Vagina (tissue), 2 donors: ENCODE data around the gene PPP4C. TPM values are rescaled to one million over a fixed set of nuclear protein-coding genes. Genes with fewer than 3 reads are reported as not detected.

ENCODE experiments used
- DNase-seq, 2 donors: peaks; one replicate each; pipeline ENCODE4 v3.0.0-alpha.2; 2017; ENCODE audit errors: extremely low spot score in 2 of 2
- H3K27ac ChIP-seq: fragments of 200-600 bp; sonication (generic); one replicate; pipeline ENCODE4 v1.5.1; 2019
- H3K27me3 ChIP-seq: fragments of 200-600 bp; sonication (generic); one replicate; pipeline ENCODE4 v1.5.1; 2019
- H3K36me3 ChIP-seq, 2 donors: fragments of 200-600 bp; sonication (generic); one replicate each; pipeline ENCODE4 v1.5.1; 2017 to 2019
- H3K4me1 ChIP-seq: fragments of 200-600 bp; sonication (generic); one replicate; pipeline ENCODE4 v1.5.1; 2019
- H3K4me3 ChIP-seq, 2 donors: fragments of 200-600 bp; sonication (generic); 1 replicate in 1 of 2; 2 replicates in 1 of 2; pipeline ENCODE4 v1.5.1; 2016 to 2019
- H3K9me3 ChIP-seq: fragments of 200-600 bp; sonication (generic); one replicate; pipeline ENCODE4 v1.5.1; 2019
- POLR2A ChIP-seq, 2 donors: fragments of 450-650 bp; IDR thresholded peaks; one replicate each; pipeline ENCODE4 v1.6.1; 2017; ENCODE audit warnings: antibody characterized with exemption in 2 of 2, mild to moderate bottlenecking in 2 of 2, moderate library complexity in 2 of 2
- POLR2AphosphoS5 ChIP-seq, 2 donors: sonication (generic); formaldehyde crosslinking; IDR thresholded peaks; one replicate each; pipeline ENCODE4 v1.9.0; 2017; ENCODE audit warnings: antibody characterized with exemption in 2 of 2, mild to moderate bottlenecking in 2 of 2, low read depth in 1 of 2; ENCODE audit not compliant: insufficient read depth in 1 of 2
- intact Hi-C: fragments of 100-400 bp; cut with DNase I; formaldehyde crosslinking; loops from one replicate; pipeline ENCODE4 v1.15.1; 2023
- total RNA-seq: library from RNA; depleted of rRNA; stranded (reverse); fragments of >200 nt; gene quantifications from one replicate; pipeline ENCODE4 v1.2.3, GENCODE V29; 2016
- TF ChIP-seq, protein P1 (sequence below), 3 experiments: fragments of 450-650 bp in 2 of 3; fragments of 200-600 bp in 1 of 3; sonication (generic) in 1 of 3; IDR thresholded peaks; one replicate each; pipeline ENCODE4 v1.5.1; 2017 to 2019; ENCODE audit warnings: antibody characterized with exemption in 3 of 3, mild to moderate bottlenecking in 2 of 3, moderate library complexity in 2 of 3

Gene PPP4C
- total RNA-seq, 1 donor from 2014 or later = 60.4 TPM

DNA sequence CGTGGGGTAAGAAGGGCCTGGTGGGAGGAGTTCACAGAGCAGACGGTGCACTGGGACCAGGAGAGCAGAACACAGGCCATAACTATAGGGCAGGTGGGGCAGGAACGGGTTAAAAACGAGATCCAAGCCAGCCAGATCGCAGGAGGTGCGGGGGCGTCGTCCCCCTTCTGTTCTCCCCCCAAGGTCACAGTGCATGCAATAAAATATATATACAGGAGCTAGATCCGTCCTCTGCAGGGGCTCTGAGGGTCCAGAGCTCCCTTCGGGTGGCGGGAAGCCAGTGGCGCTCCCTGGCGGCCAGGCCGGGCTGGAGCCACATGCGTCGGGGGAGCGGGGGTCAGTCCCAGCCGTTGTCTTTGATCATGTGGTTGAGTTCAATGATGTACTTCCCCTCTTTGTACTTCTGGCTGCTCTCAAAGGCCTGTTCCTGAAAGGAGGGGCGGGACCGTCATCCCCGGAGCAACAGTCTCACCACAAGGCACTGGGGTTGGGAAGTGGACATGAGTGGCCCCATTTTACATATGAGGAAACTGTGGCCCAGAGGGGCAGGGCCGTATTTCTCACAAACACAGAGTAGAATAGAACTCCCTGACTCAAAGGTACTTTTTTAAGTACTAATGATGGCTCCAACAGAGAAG, 16.7 kb downstream of the PPP4C start:
- intact Hi-C loops = no loop called here

DNA sequence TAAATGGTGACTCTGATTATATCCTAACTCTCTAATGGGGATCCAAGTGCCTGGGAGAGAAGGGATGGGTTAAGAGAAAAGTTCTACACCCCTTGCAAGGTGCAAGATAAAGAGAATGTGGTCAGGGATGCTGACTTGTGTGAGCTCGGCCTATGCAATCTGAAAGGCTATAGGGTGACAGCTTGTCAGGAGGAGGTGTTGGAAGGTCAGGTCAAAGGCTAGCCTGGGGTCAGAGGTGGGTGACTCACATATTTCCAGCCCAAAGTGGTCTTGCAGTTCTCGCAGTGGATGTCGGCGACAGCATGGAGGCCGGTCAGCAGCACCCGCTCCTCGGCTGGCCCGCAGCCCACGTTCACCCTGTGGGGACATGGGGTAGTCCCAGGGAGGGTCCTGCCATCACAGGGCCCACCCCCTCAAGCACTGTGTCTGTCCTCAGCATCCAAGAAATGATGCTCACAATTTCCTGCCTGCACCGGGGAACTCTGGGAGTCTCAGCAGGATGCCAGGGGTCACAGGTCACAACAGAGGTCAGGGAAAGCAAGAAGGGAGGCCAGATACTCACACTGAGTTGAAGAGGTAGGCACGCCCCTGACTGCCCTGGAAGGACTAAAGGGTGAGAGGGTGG, 18.9 kb downstream of the PPP4C start:
- Histone ChIP-seq H3K4me1 (peaks cover 48% of the 10 kb centered on the region), H3K9me3 (no peaks in the 10 kb centered on the region), H3K27me3 (no peaks in the 10 kb centered on the region), H3K4me3 (peak overlapping the region; percentile 94), H3K36me3 (peaks cover 0 to 18% of the 10 kb centered on the region in 2 donors), H3K27ac (peak overlapping the region; percentile 100)
- TF ChIP-seq, protein P1, sequence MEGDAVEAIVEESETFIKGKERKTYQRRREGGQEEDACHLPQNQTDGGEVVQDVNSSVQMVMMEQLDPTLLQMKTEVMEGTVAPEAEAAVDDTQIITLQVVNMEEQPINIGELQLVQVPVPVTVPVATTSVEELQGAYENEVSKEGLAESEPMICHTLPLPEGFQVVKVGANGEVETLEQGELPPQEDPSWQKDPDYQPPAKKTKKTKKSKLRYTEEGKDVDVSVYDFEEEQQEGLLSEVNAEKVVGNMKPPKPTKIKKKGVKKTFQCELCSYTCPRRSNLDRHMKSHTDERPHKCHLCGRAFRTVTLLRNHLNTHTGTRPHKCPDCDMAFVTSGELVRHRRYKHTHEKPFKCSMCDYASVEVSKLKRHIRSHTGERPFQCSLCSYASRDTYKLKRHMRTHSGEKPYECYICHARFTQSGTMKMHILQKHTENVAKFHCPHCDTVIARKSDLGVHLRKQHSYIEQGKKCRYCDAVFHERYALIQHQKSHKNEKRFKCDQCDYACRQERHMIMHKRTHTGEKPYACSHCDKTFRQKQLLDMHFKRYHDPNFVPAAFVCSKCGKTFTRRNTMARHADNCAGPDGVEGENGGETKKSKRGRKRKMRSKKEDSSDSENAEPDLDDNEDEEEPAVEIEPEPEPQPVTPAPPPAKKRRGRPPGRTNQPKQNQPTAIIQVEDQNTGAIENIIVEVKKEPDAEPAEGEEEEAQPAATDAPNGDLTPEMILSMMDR (IDR thresholded peaks at IDR 0.05) = no peak
- no peak for TF ChIP-seq POLR2A (IDR thresholded peaks at IDR 0.05)
- TF ChIP-seq POLR2AphosphoS5 (IDR thresholded peaks at IDR 0.05; ENCODE audit: insufficient read depth in 1 of 2, low read depth in 1 of 2) = no peak
- intact Hi-C loops = no loop called here
- no peak for DNase-seq

More for the DNA sequence above, 16.7 kb downstream of the PPP4C start:
- Histone ChIP-seq H3K9me3 (no peaks in the 10 kb centered on the region), H3K27me3 (no peaks in the 10 kb centered on the region), H3K4me3 (peak overlapping the region; percentile 51 to 59), H3K4me1 (peaks cover 48% of the 10 kb centered on the region), H3K36me3 (peaks cover 0 to 18% of the 10 kb centered on the region in 2 donors), H3K27ac (peak overlapping the region; percentile 89)
- TF ChIP-seq, protein P1 (IDR thresholded peaks at IDR 0.05) = peak in 1 of 3 experiments; percentile 46
- TF ChIP-seq POLR2A (IDR thresholded peaks at IDR 0.05) (no peak), POLR2AphosphoS5 (IDR thresholded peaks at IDR 0.05; ENCODE audit: insufficient read depth in 1 of 2, low read depth in 1 of 2) (peak; percentile 30 to 34)
- DNase-seq = no peak

DNA sequence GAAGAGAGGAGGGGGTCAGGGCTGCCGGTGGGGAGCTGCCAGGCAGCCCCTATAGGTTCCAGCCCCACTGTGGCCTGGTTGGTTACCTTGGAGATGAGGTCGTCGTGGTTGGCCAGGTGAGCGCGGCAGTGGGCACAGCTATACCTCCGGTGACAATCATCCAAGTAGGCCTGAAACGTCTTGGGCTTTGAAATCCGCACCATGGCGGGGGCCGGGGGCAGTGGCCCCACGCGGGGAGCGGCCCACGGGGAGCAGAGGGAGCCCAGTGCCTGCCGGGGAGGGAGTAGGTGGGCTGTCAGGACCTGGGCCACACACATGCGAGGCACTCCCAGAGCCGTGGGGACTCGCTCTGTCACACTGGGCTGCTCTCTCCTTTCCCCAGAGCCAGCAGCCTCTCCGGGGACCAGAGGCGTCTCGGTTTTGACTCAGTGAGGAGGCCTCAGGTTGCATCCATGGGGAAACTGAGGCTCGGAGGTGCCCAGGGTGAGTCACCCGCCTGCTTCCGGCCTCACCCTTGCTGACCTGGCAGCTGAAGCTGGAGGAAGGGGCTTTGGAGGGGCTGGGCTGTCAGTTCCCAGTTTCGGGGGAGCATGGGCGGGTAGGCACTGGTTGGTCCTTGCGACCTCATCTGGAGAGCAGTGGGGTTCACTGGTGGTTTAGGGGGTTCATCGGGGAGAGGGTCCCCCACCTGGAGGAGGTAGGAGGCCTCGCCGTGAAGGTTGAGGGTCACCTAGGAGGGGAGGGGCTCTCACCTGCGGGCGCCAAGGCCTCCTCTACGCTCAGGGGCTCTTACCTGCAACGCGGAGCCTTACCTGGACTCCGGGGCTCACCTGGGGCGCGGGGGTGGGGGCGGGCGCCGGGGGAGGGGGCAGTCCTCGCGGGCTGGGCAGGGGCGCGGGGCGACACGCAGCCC, 19.6 kb downstream of the PPP4C start:
- Histone ChIP-seq H3K4me1 (peaks cover 47% of the 10 kb centered on the region), H3K36me3 (peaks cover 0 to 18% of the 10 kb centered on the region in 2 donors), H3K9me3 (no peaks in the 10 kb centered on the region), H3K4me3 (peak overlapping the region; percentile 94), H3K27ac (peak overlapping the region; percentile 100), H3K27me3 (no peaks in the 10 kb centered on the region)
- intact Hi-C loops = no loop called here
- peak in 1 of 2 donors; percentile 10 for TF ChIP-seq POLR2AphosphoS5 (IDR thresholded peaks at IDR 0.05; ENCODE audit: insufficient read depth in 1 of 2, low read depth in 1 of 2)
- TF ChIP-seq, protein P1 (IDR thresholded peaks at IDR 0.05) = no peak
- no peak for DNase-seq

DNA sequence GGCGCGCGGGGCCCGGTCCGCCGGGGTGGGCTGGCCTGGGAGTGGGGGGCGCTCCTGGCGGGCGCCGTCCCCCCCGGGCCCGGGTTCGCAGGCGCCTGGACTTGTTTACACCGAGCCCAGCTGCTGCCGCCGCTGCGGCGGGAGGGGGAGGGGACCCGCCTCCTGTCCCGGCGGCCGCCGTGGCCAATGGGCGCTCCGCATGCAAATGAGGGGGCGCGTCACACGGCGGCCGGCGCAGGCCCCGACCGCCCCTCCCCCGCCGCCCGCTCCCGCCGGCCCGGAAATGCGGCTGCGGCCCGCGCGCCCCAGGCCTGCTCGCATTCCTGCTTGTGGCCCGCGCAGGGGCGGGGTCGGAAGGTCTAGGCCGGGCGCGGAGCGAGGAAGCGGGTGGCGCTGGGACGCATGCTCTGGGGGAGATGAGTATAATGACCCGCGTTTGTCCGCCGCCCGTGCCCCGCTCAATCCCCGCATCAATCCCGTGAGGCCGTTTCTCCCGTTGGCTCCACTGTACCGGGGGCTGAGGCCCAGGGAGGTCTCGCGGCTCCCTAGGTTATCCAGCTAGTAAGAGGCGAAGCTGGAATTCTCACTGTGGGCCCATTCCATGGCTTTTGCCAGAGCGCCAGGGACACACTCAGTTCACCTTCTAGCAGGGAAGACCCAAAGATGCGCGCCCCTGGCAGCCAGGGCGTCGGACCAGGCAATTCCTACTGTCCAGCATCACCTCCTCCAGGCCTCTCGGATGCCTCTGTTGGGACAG, 20.5 kb downstream of the PPP4C start, which contains the start of gene YPEL3:
YPEL3 (minus strand) TSS at position 109 of the 757 bp plus-strand sequence. CDS start 731 bp downstream, outside the sequence.
- intact Hi-C loops = no loop called here

More for the DNA sequence above, 20.5 kb downstream of the PPP4C start, which contains the start of gene YPEL3:
- no peak for DNase-seq
- H3K27ac ChIP-seq = peak within 1 kb of the TSS; percentile 100
- peak within 1 kb of the TSS; percentile 94 for H3K4me3 ChIP-seq
- TF ChIP-seq, protein P1 (IDR thresholded peaks at IDR 0.05) = no peak
- TF ChIP-seq POLR2A (IDR thresholded peaks at IDR 0.05) (peak; percentile 20 to 54), POLR2AphosphoS5 (IDR thresholded peaks at IDR 0.05; ENCODE audit: insufficient read depth in 1 of 2, low read depth in 1 of 2) (peak in 1 of 2 donors; percentile 61)
- peaks cover 38% of the 10 kb centered on the region for H3K4me1 ChIP-seq
- peaks cover 0 to 18% of the 10 kb centered on the region in 2 donors for H3K36me3 ChIP-seq
- H3K27me3 ChIP-seq = no peaks in the 10 kb centered on the region
- no peaks in the 10 kb centered on the region for H3K9me3 ChIP-seq
